H9 (cell line): Measurements from ENCODE around the gene OR8B12. TPM values are rescaled to one million over a fixed set of nuclear protein-coding genes. Genes with fewer than 3 reads are reported as not detected.

Experiments used
- DNase-seq: peaks from one replicate; pipeline ENCODE4 v3.0.0-alpha.2; 2017
- H2AFZ ChIP-seq: one replicate; pipeline ENCODE4 v1.6.1; 2013; ENCODE audit warnings: mild to moderate bottlenecking, low read length, control low read depth, moderate library complexity
- H2AK5ac ChIP-seq: 2 replicates; pipeline ENCODE4 v1.6.1; 2013; ENCODE audit warnings: low read length, control low read depth, mixed read lengths; ENCODE audit not compliant: insufficient read length
- H2BK120ac ChIP-seq: one replicate; pipeline ENCODE4 v1.6.1; 2013; ENCODE audit warnings: low read depth, mild to moderate bottlenecking, low read length, control low read depth, inconsistent platforms; ENCODE audit not compliant: poor library complexity, severe bottlenecking
- H2BK12ac ChIP-seq: 2 replicates; pipeline ENCODE4 v1.6.1; 2013; ENCODE audit warnings: low read length, control low read depth, mixed read lengths, low read depth; ENCODE audit not compliant: insufficient read length
- H2BK15ac ChIP-seq: 2 replicates; pipeline ENCODE4 v1.6.1; 2013; ENCODE audit warnings: low read depth, low read length, control low read depth
- H2BK20ac ChIP-seq: one replicate; pipeline ENCODE4 v1.6.1; 2013; ENCODE audit warnings: low read depth, mild to moderate bottlenecking, low read length, control low read depth, inconsistent platforms; ENCODE audit not compliant: poor library complexity, severe bottlenecking
- H2BK5ac ChIP-seq: 2 replicates; pipeline ENCODE4 v1.6.1; 2013; ENCODE audit warnings: low read length, control low read depth, mixed read lengths; ENCODE audit not compliant: insufficient read length
- H3K14ac ChIP-seq: 2 replicates; pipeline ENCODE4 v1.6.1; 2013; ENCODE audit warnings: low read length, control low read depth; ENCODE audit not compliant: insufficient read depth
- H3K18ac ChIP-seq: 2 replicates; pipeline ENCODE4 v1.6.1; 2013; ENCODE audit warnings: low read depth, mild to moderate bottlenecking, mixed read lengths, low read length, control low read depth; ENCODE audit not compliant: insufficient read length
- H3K23ac ChIP-seq: 2 replicates; pipeline ENCODE4 v1.6.1; 2013; ENCODE audit warnings: low read length, control low read depth, mixed read lengths, low read depth; ENCODE audit not compliant: insufficient read length
- H3K23me2 ChIP-seq: 2 replicates; pipeline ENCODE4 v1.6.1; 2013; ENCODE audit warnings: low read depth, mild to moderate bottlenecking, mixed read lengths, low read length, control low read depth; ENCODE audit not compliant: insufficient read length, poor library complexity, severe bottlenecking
- H3K27ac ChIP-seq: 2 replicates; pipeline ENCODE4 v1.5.1; 2013; ENCODE audit warnings: low read length, control low read depth, mixed read lengths, low read depth; ENCODE audit not compliant: insufficient read length
- H3K27me3 ChIP-seq: 2 replicates; pipeline ENCODE4 v1.6.1; 2013; ENCODE audit warnings: low read length, control low read depth, inconsistent platforms; ENCODE audit not compliant: insufficient read depth
- H3K4ac ChIP-seq: 2 replicates; pipeline ENCODE4 v1.6.1; 2013; ENCODE audit warnings: low read depth, mild to moderate bottlenecking, control low read depth, inconsistent platforms, low read length, moderate library complexity
- H3K4me1 ChIP-seq: 2 replicates; pipeline ENCODE4 v1.6.1; 2013; ENCODE audit warnings: low read length, control low read depth, inconsistent platforms; ENCODE audit not compliant: insufficient read depth
- H3K4me2 ChIP-seq: 2 replicates; pipeline ENCODE4 v1.6.1; 2013; ENCODE audit warnings: low read length, control low read depth, mixed read lengths; ENCODE audit not compliant: insufficient read length, insufficient read depth
- H3K56ac ChIP-seq: 2 replicates; pipeline ENCODE4 v1.6.1; 2013; ENCODE audit warnings: low read depth, mild to moderate bottlenecking, mixed read lengths, low read length, control low read depth; ENCODE audit not compliant: insufficient read length
- H3K79me1 ChIP-seq: 2 replicates; pipeline ENCODE4 v1.6.1; 2013; ENCODE audit warnings: low read depth, mild to moderate bottlenecking, moderate library complexity, low read length, control low read depth, inconsistent platforms; ENCODE audit not compliant: insufficient read depth, poor library complexity, severe bottlenecking
- H3K79me2 ChIP-seq: 2 replicates; pipeline ENCODE4 v1.6.1; 2013; ENCODE audit warnings: low read length, control low read depth, inconsistent platforms; ENCODE audit not compliant: insufficient read depth
- H3K9ac ChIP-seq: 2 replicates; pipeline ENCODE4 v1.6.1; 2013; ENCODE audit warnings: low read length, control low read depth, mixed read lengths; ENCODE audit not compliant: insufficient read length; ENCODE audit errors: extremely low read depth
- H3K9me3 ChIP-seq: one replicate; pipeline ENCODE4 v1.6.1; 2013; ENCODE audit warnings: low read depth, low read length, inconsistent platforms; ENCODE audit not compliant: control insufficient read depth
- H3T11ph ChIP-seq: one replicate; pipeline ENCODE4 v1.6.1; 2013; ENCODE audit warnings: mild to moderate bottlenecking, low read length, control low read depth, inconsistent platforms
- H4K20me1 ChIP-seq: one replicate; pipeline ENCODE4 v1.6.1; 2013; ENCODE audit not compliant: control insufficient read depth, insufficient read length, insufficient read depth
- H4K5ac ChIP-seq: 2 replicates; pipeline ENCODE4 v1.6.1; 2013; ENCODE audit warnings: low read depth, mild to moderate bottlenecking, mixed read lengths, low read length, control low read depth; ENCODE audit not compliant: insufficient read length
- H4K8ac ChIP-seq: replicated peaks from 2 replicates; pipeline ENCODE4 v1.6.1; 2013; ENCODE audit warnings: low read length, control low read depth, mixed read lengths, low read depth; ENCODE audit not compliant: insufficient read length
- H4K91ac ChIP-seq: 2 replicates; pipeline ENCODE4 v1.6.1; 2013; ENCODE audit warnings: low read depth, mild to moderate bottlenecking, moderate library complexity, mixed read lengths, low read length, control low read depth; ENCODE audit not compliant: insufficient read length
- H3K27ac Mint-ChIP-seq, 3 experiments: 2 replicates in 2 of 3; 3 replicates in 1 of 3; pipeline ENCODE4 v1.8.0; 2020 to 2021; ENCODE audit warnings: mixed read lengths in 3 of 3, mild to moderate bottlenecking in 1 of 3, moderate library complexity in 1 of 3
- H3K27me3 Mint-ChIP-seq: 2 replicates; pipeline ENCODE4 v1.8.0; 2021; ENCODE audit warnings: low read depth, mild to moderate bottlenecking, moderate library complexity, mixed read lengths
- H3K36me3 Mint-ChIP-seq, 3 experiments: 2 replicates in 2 of 3; 3 replicates in 1 of 3; pipeline ENCODE4 v1.8.0; 2020 to 2021; ENCODE audit warnings: low read depth in 3 of 3, mixed read lengths in 3 of 3; ENCODE audit not compliant: insufficient read depth in 1 of 3
- H3K4me1 Mint-ChIP-seq, 2 experiments: 2 replicates each; pipeline ENCODE4 v1.8.0; 2020; ENCODE audit warnings: mixed read lengths in 2 of 2
- H3K4me3 Mint-ChIP-seq, 2 experiments: 2 replicates in 1 of 2; 3 replicates in 1 of 2; pipeline ENCODE4 v1.8.0; 2020 to 2021; ENCODE audit warnings: mild to moderate bottlenecking in 2 of 2, mixed read lengths in 2 of 2, moderate library complexity in 1 of 2
- H3K9me3 Mint-ChIP-seq, 2 experiments: 2 replicates in 1 of 2; 3 replicates in 1 of 2; pipeline ENCODE4 v1.8.0; 2020; ENCODE audit warnings: mild to moderate bottlenecking in 2 of 2, mixed read lengths in 2 of 2, moderate library complexity in 1 of 2
- total RNA-seq: library from RNA; stranded (reverse); gene quantifications from 2 replicates; pipeline ENCODE4 v1.2.1, GENCODE V29; 2021
- TF ChIP-seq, protein P1 (sequence below): fragments of 200-600 bp; sonication (generic); conservative IDR thresholded peaks from 3 replicates; pipeline ENCODE4 v1.8.0; 2021; ENCODE audit warnings: antibody characterized with exemption, mild to moderate bottlenecking

Gene OR8B12
- total RNA-seq, 1 experiment from 2014 or later: not detected

DNA sequence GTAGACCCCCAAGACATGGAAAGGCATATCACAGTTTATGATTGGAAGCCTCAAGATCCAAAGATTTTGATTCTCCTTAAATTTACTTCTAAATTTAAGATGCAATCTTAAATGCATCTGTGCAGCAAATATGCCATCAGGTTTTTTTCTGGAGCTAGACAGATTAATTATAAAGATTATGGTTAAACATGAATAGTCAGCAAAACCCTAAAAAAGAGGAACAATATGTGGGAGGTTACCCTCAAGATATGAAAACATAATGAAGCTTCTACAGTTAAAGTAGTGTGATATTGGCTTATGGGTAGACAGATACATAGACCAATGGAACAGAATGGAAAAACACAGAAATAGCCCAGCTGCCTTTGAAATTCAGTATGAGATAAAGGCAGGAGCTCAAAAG, 31.7 kb downstream of the OR8B12 start:
- H4K5ac ChIP-seq: no peak overlapping the region
- H3K4me2 ChIP-seq: no peak overlapping the region
- no peak overlapping the region for H3K14ac ChIP-seq
- Mint-ChIP-seq H3K4me1 (no peaks in the 10 kb centered on the region), H3K27me3 (peaks cover 11% of the 10 kb centered on the region), H3K27ac (no peak overlapping the region), H3K9me3 (peaks cover 6 to 9% of the 10 kb centered on the region in 2 experiments; a peak in 4 of 5 replicates), H3K36me3 (no peaks in the 10 kb centered on the region), H3K4me3 (no peak overlapping the region)
- no peak for DNase-seq
- H3K4ac ChIP-seq: no peak overlapping the region
- H3K79me2 ChIP-seq: no peaks in the 10 kb centered on the region
- no peak overlapping the region for H3K23ac ChIP-seq
- no peak overlapping the region for H2AFZ ChIP-seq
- H3K9ac ChIP-seq: no peak overlapping the region
- H3K18ac ChIP-seq: no peak overlapping the region
- no peaks in the 10 kb centered on the region for H4K20me1 ChIP-seq
- no peaks in the 10 kb centered on the region for H3K23me2 ChIP-seq
- H2BK5ac ChIP-seq: no peak overlapping the region
- no peaks in the 10 kb centered on the region for H3K4me1 ChIP-seq
- H2BK120ac ChIP-seq: no peak overlapping the region
- H3K27me3 ChIP-seq: no peaks in the 10 kb centered on the region
- TF ChIP-seq, protein P1, sequence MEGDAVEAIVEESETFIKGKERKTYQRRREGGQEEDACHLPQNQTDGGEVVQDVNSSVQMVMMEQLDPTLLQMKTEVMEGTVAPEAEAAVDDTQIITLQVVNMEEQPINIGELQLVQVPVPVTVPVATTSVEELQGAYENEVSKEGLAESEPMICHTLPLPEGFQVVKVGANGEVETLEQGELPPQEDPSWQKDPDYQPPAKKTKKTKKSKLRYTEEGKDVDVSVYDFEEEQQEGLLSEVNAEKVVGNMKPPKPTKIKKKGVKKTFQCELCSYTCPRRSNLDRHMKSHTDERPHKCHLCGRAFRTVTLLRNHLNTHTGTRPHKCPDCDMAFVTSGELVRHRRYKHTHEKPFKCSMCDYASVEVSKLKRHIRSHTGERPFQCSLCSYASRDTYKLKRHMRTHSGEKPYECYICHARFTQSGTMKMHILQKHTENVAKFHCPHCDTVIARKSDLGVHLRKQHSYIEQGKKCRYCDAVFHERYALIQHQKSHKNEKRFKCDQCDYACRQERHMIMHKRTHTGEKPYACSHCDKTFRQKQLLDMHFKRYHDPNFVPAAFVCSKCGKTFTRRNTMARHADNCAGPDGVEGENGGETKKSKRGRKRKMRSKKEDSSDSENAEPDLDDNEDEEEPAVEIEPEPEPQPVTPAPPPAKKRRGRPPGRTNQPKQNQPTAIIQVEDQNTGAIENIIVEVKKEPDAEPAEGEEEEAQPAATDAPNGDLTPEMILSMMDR: no peak
- H2BK20ac ChIP-seq: no peak overlapping the region
- no peak overlapping the region for H3K27ac ChIP-seq
- H2BK12ac ChIP-seq: no peak overlapping the region
- no peak overlapping the region for H2AK5ac ChIP-seq
- no peak overlapping the region for H4K8ac ChIP-seq
- no peak overlapping the region for H3K56ac ChIP-seq
- H3K79me1 ChIP-seq: no peaks in the 10 kb centered on the region
- no peak overlapping the region for H4K91ac ChIP-seq
- no peak overlapping the region for H2BK15ac ChIP-seq
- no peaks in the 10 kb centered on the region for H3K9me3 ChIP-seq
- H3T11ph ChIP-seq: no peak overlapping the region
